ENCODE results near the gene CEP57L1. TPM values are rescaled to one million over a fixed set of nuclear protein-coding genes. Genes with fewer than 3 reads are reported as not detected.
"Not testable (repeated sequence)": the region's sequence is repeated elsewhere in the genome, so short reads cannot be mapped to it uniquely, and the experiment has no call there.

CEP57L1 gene
- total RNA-seq, 1 donor, result 43.6 TPM

DNA sequence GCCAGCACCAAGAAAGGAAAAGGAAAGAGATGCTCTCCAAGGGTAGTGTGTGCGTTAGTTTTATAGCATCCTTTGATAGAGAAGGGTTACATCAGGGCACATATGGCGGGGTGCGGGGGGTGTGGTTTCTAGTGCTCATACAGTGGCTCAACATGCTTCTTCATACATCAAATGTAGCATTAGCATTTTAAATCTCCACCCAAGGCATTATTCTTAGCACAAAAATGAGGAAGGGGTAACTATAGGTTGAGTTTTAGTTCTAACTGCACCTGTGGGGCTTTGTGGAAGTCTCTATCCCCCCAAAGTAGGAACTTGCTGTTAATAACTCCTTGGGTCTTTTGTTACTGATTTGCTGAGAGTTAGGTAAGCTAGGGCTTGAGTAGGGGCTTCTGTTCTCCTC lies 89.3 kb downstream of the CEP57L1 start:
- TF ChIP-seq, protein P1, sequence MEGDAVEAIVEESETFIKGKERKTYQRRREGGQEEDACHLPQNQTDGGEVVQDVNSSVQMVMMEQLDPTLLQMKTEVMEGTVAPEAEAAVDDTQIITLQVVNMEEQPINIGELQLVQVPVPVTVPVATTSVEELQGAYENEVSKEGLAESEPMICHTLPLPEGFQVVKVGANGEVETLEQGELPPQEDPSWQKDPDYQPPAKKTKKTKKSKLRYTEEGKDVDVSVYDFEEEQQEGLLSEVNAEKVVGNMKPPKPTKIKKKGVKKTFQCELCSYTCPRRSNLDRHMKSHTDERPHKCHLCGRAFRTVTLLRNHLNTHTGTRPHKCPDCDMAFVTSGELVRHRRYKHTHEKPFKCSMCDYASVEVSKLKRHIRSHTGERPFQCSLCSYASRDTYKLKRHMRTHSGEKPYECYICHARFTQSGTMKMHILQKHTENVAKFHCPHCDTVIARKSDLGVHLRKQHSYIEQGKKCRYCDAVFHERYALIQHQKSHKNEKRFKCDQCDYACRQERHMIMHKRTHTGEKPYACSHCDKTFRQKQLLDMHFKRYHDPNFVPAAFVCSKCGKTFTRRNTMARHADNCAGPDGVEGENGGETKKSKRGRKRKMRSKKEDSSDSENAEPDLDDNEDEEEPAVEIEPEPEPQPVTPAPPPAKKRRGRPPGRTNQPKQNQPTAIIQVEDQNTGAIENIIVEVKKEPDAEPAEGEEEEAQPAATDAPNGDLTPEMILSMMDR (IDR thresholded peaks at IDR 0.05; ENCODE audit: insufficient read depth, low read depth, low read length), result no peak
- DNase-seq (ENCODE audit: low read depth), result no peak
- no peak overlapping the region for H3K4me3 ChIP-seq (ENCODE audit: low read depth, low read length)

DNA sequence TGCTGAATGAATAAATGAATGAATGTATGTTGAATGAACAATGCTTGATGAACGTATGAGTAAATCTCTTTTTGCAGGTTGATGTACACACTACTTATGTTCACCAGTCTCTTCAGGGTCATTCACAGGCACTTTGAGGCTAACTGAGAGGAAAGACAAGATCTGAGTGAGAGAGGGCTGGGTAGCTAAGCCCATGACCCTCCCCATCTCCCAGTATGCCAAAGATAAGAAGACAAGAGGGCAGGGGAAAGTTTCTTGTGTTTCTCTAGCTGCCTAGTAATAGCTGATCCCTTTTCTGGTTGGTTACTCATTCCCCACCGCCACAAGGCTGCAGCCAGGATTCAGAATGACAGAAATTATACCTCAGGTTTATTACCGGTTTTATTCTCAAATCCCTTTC lies 90.7 kb downstream of the CEP57L1 start:
- H3K4me3 ChIP-seq (ENCODE audit: low read depth, low read length), result no peak overlapping the region
- DNase-seq (ENCODE audit: low read depth), result no peak
- TF ChIP-seq, protein P1 (IDR thresholded peaks at IDR 0.05; ENCODE audit: insufficient read depth, low read depth, low read length), result no peak

DNA sequence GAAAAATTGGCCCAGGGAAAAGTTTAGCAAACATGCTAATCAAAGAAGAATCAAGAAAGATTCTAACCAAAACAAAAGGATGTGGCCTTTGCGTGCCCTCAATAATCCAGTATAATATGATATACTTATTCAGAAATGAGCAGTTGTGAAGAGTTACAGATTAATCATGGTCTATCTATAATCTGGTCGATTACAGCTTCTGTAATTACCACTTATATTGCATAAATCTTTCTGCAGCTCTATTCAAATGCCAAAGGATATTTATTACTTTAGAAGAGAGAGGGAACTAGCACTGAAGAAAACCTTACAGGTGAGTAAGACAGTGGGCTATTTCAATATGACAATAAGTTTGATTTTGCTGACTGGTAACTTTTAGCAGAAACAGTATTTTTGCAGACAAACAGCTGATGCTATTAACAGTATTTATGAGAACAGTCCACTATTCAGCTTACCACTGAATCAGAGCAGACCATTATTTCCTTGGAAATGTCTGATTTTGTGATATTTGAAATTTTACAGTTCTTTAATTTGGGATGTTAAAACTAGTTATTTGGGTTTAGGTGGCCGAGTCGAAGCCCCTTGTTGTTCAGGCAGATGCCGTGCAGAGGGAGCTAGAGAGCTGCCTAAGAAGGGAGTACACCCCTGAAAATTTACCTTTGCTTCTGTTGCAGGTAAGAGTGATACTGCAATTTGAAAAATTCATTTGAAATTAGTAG lies 92.2 kb downstream of the CEP57L1 start:
- peak; percentile 44 for DNase-seq (ENCODE audit: low read depth)

DNA sequence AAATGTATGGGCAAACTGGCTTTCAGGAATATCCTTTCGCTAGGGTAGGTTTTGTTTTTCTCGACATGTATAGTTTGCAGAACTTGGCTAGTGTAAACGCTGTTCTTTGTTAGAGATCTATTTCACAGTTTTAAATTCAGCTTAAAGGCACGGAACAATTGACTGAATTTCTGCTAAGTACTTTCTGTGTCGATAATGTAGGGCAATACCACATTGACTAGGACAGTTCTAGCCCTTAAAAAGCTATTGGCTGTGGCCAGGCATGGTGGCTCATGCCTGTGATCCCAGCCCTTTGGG lies 92.8 kb downstream of the CEP57L1 start:
- TF ChIP-seq, protein P1 (IDR thresholded peaks at IDR 0.05; ENCODE audit: insufficient read depth, low read depth, low read length), result no peak
- no peak overlapping the region for H3K4me3 ChIP-seq (ENCODE audit: low read depth, low read length)
- no peak for DNase-seq (ENCODE audit: low read depth)

More for the DNA sequence above, 92.2 kb downstream of the CEP57L1 start:
- TF ChIP-seq, protein P1 (IDR thresholded peaks at IDR 0.05; ENCODE audit: insufficient read depth, low read depth, low read length), result peak; percentile 94
- no peak overlapping the region for H3K4me3 ChIP-seq (ENCODE audit: low read depth, low read length)

DNA sequence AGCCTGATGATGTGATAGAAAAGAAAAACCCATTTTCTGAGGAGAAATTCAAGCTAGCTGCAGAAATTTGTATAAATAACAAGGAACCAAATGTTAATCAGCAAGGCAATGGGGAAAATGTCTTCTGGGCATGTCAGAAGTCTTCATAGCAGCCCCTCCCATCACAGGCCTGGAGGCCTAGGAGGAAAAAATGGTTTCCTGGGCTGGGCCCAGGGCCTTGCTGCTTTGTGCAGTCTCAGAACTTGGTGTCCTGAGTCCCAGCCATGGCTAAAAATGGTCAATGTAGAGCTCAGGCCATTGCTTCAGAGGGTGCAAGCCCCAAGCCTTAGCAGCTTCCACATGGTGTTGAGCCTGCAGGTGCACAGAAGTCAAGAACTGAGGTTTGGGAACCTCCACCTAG lies 96.1 kb downstream of the CEP57L1 start:
- not testable (repeated sequence) for DNase-seq (ENCODE audit: low read depth); H3K4me3 ChIP-seq (ENCODE audit: low read depth, low read length)

DNA sequence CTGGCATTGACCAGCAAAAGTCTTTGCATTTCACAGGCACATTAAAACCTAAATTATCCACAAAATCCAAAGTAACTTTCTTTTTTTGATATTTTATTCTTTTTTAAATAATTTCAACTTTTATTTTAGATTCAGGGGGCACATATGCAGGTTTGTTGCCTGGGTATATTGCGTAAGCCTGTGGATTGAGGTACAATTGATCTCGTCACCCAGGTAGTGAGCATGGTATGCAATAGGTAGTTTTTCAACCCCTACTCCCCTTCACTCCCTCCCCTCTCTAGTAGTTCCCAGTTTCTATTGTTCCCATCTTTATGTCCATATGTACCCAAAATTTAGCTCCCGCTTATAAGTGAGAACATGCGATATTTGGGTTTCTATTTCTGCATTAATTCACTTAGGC lies 97.6 kb downstream of the CEP57L1 start:
- TF ChIP-seq, protein P1 (IDR thresholded peaks at IDR 0.05; ENCODE audit: insufficient read depth, low read depth, low read length), result no peak
- no peak for DNase-seq (ENCODE audit: low read depth)
- no peak overlapping the region for H3K4me3 ChIP-seq (ENCODE audit: low read depth, low read length)

DNA sequence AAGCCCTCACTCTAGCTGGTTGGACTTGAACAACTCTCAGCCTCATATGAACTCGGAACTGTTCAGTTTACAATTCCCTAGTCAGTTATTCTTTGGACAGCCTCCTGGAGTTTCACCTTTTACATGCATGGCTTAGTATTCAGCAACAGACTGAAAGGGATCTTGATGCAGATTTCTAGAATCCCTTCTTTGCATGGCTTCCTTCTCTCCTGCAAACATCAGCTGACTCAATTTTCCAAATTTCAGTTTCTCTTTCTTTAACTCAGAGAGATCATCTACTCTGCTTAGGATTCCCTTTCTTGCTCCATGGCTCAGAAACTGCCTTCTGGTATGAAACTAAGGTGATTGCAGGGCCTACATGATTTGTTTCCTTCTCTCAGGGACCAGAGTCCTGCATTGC lies 99.6 kb downstream of the CEP57L1 start:
- TF ChIP-seq, protein P1 (IDR thresholded peaks at IDR 0.05; ENCODE audit: insufficient read depth, low read depth, low read length), result no peak
- no peak overlapping the region for H3K4me3 ChIP-seq (ENCODE audit: low read depth, low read length)
- no peak for DNase-seq (ENCODE audit: low read depth)

Measured in fibroblast of villous mesenchyme (primary cell).